Measurements from ENCODE around the gene H3-3A. TPM values are rescaled to one million over a fixed set of nuclear protein-coding genes. Genes with fewer than 3 reads are reported as not detected.

The H3-3A gene
- total RNA-seq, 1 donor from 2014 or later: 214 TPM

GRCh38 chr1:226117330-226117729 is 54.8 kb downstream of the H3-3A start:
- peaks cover 2 to 12% of the 10 kb centered on the region in 2 donors for H3K4me1 ChIP-seq
- H3K27me3 ChIP-seq: no peaks in the 10 kb centered on the region
- no peak overlapping the region for H3K27ac ChIP-seq
- intact Hi-C loops (cut with DNase I): no loop called here
- DNase-seq (ENCODE audit: low spot score in 2 of 2): no peak
- no peaks in the 10 kb centered on the region for H3K9me3 ChIP-seq
- no peaks in the 10 kb centered on the region for H3K36me3 ChIP-seq
- no peak overlapping the region for H3K4me3 ChIP-seq
- TF ChIP-seq, protein P1, sequence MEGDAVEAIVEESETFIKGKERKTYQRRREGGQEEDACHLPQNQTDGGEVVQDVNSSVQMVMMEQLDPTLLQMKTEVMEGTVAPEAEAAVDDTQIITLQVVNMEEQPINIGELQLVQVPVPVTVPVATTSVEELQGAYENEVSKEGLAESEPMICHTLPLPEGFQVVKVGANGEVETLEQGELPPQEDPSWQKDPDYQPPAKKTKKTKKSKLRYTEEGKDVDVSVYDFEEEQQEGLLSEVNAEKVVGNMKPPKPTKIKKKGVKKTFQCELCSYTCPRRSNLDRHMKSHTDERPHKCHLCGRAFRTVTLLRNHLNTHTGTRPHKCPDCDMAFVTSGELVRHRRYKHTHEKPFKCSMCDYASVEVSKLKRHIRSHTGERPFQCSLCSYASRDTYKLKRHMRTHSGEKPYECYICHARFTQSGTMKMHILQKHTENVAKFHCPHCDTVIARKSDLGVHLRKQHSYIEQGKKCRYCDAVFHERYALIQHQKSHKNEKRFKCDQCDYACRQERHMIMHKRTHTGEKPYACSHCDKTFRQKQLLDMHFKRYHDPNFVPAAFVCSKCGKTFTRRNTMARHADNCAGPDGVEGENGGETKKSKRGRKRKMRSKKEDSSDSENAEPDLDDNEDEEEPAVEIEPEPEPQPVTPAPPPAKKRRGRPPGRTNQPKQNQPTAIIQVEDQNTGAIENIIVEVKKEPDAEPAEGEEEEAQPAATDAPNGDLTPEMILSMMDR (IDR thresholded peaks at IDR 0.05): no peak

DNA sequence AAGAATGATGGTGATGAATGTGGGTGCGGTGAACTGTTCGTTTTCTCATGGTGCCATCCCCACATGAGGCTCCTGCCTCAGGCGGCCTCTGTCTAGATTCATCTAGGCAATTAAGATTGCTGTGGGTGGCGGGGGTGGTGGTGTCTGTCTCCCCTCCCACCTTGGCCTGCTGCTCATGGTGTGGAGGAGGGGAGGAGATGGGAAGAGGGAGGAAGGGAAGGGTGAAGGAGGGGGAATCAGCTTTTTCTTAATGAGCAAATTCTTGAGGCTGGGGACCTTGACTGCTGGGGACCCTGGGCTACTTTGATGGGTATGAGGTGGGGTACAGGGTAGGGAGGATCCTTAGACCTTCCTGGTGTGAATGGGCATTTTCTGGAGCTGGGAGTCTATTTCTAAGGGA is 55.8 kb downstream of the H3-3A start:
- Histone ChIP-seq H3K36me3 (no peaks in the 10 kb centered on the region), H3K4me3 (no peak overlapping the region), H3K9me3 (no peaks in the 10 kb centered on the region), H3K4me1 (peaks cover 0 to 3% of the 10 kb centered on the region in 2 donors), H3K27ac (no peak overlapping the region), H3K27me3 (no peaks in the 10 kb centered on the region)
- intact Hi-C loops (cut with DNase I): no loop called here
- TF ChIP-seq, protein P1 (IDR thresholded peaks at IDR 0.05): no peak
- DNase-seq (ENCODE audit: low spot score in 2 of 2): no peak

GRCh38 chr1:226119169-226119568 is 56.7 kb downstream of the H3-3A start:
- H3K36me3 ChIP-seq: no peaks in the 10 kb centered on the region
- H3K4me3 ChIP-seq: no peak overlapping the region
- no peak for DNase-seq (ENCODE audit: low spot score in 2 of 2)
- TF ChIP-seq, protein P1 (IDR thresholded peaks at IDR 0.05): no peak
- intact Hi-C loops (cut with DNase I): no loop called here
- H3K9me3 ChIP-seq: no peaks in the 10 kb centered on the region
- no peaks in the 10 kb centered on the region for H3K4me1 ChIP-seq
- H3K27me3 ChIP-seq: no peaks in the 10 kb centered on the region
- no peak overlapping the region for H3K27ac ChIP-seq

DNA sequence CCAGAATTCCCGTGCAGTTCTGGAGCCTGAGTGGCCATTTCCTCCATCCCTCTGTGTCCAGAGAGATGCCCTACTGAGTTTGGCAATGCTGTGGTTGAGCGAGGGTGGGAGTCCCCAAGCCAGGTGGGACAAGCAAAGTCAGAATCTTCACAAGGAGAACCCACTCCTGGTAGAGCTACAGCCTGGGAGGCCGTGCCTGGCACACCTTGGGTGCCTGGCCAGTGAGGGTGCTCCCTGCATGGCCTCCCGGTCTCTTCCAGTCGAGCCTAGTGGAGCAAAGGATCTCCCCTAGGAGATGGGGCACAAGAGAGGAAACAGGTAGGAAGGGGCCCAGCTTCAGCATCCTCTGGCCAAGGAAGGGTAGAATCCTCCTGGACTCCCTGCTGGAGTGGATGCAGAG is 57.9 kb downstream of the H3-3A start:
- DNase-seq (ENCODE audit: low spot score in 2 of 2): no peak
- H3K27me3 ChIP-seq: no peaks in the 10 kb centered on the region
- no peaks in the 10 kb centered on the region for H3K4me1 ChIP-seq
- intact Hi-C loops (cut with DNase I): loop anchor here (2.0 to 5.0 kb wide), 3 partner anchors 48 to 187 kb away; partner anchors contain the start of genes LIN9 and SDE2
- TF ChIP-seq, protein P1 (IDR thresholded peaks at IDR 0.05): no peak
- no peaks in the 10 kb centered on the region for H3K36me3 ChIP-seq
- H3K27ac ChIP-seq: no peak overlapping the region
- H3K9me3 ChIP-seq: no peaks in the 10 kb centered on the region
- H3K4me3 ChIP-seq: no peak overlapping the region

GRCh38 chr1:226121049-226121586 is 58.6 kb downstream of the H3-3A start:
- TF ChIP-seq, protein P1 (IDR thresholded peaks at IDR 0.05): no peak
- H3K36me3 ChIP-seq: no peaks in the 10 kb centered on the region
- intact Hi-C loops (cut with DNase I): loop anchor here (1.0 to 5.0 kb wide), 6 partner anchors 12 to 186 kb away; partner anchors contain the start of genes LIN9 and SDE2
- no peak overlapping the region for H3K27ac ChIP-seq
- no peaks in the 10 kb centered on the region for H3K9me3 ChIP-seq
- H3K27me3 ChIP-seq: no peaks in the 10 kb centered on the region
- H3K4me1 ChIP-seq: no peaks in the 10 kb centered on the region
- peak overlapping the region; percentile 73 to 84 for H3K4me3 ChIP-seq
- no peak for DNase-seq (ENCODE audit: low spot score in 2 of 2)

Other genes with a start within 250 kb of the H3-3A start
- 41.3 TPM for gene TMEM63A, start 180.3 kb upstream of the H3-3A start, total RNA-seq
- not detected for gene LEFTY1, start 173.6 kb upstream of the H3-3A start, total RNA-seq
- gene PYCR2, start 138.5 kb upstream of the H3-3A start, total RNA-seq: 126 TPM
- 2.6 TPM for gene LEFTY2, start 121.5 kb upstream of the H3-3A start, total RNA-seq
- 12.3 TPM for gene SDE2, start 63.4 kb upstream of the H3-3A start, total RNA-seq
- 31.5 TPM for gene ACBD3, start 124.0 kb downstream of the H3-3A start, total RNA-seq
- not detected for gene MIXL1, start 160.9 kb downstream of the H3-3A start, total RNA-seq
- gene LIN9, start 246.4 kb downstream of the H3-3A start, total RNA-seq: 0.43 TPM